ENCODE results near the gene ESPNL.

Gene ESPNL

DNA sequence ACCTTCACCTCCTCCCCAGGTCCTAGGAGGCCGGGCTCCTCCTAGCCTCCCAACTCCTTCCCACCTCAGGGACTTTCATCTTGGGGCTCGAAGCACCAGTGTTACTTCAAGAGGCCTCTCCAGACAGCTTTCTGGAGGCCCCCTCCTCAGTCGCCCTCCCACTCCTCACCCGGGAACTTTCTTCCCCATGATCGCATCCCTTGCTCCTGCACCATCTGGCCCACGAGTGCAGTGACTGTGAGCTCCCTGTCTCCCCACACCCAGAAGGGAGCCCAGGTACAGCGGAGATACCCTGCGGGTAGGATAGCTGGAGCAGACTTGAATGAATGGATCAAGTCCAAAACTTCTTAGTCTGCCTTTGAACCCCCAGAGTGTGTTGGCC is 64.8 kb downstream of the ESPNL start:
- ChIA-PET POLR2A (no interaction called here), CTCF (no interaction called here)
- TF ChIP-seq, protein P1, sequence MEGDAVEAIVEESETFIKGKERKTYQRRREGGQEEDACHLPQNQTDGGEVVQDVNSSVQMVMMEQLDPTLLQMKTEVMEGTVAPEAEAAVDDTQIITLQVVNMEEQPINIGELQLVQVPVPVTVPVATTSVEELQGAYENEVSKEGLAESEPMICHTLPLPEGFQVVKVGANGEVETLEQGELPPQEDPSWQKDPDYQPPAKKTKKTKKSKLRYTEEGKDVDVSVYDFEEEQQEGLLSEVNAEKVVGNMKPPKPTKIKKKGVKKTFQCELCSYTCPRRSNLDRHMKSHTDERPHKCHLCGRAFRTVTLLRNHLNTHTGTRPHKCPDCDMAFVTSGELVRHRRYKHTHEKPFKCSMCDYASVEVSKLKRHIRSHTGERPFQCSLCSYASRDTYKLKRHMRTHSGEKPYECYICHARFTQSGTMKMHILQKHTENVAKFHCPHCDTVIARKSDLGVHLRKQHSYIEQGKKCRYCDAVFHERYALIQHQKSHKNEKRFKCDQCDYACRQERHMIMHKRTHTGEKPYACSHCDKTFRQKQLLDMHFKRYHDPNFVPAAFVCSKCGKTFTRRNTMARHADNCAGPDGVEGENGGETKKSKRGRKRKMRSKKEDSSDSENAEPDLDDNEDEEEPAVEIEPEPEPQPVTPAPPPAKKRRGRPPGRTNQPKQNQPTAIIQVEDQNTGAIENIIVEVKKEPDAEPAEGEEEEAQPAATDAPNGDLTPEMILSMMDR (IDR thresholded peaks at IDR 0.05; ENCODE audit: control extremely low read depth, extremely low read depth, low read depth, missing control alignments): no peak
- DNase-seq (ENCODE audit: extremely low spot score): no peak

DNA sequence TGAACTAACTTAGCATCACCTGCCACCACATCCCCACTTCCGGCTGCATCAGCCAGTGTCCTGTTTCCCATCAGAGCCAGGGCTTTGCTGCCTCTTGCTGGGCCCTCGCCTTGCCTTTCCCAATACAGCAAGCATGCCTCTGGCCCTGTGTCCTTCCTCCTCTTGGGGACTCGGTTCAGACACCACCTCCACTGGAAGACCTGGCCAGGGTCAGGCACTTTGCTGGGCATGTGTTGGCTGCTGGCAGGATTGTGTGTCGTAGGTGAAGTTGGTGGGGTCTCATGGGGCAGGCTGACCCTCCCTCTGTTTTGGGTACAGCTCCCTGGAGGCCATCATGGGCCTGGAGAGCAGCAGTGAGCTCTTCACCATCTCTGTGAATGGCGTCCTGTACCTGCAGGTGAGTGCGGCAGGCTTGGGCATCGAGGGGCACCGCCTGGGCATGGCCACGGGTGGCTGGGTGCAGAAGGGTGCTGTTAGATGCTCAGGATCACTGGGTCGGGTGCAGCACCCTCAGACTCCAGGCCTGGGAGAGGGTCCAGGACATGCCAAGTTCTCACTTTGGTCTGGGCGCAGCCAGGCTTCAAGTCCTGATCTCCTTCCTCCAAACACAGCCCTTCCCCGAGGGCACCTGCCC is 65.3 kb downstream of the ESPNL start:
- ChIA-PET POLR2A (no interaction called here), CTCF (no interaction called here)
- TF ChIP-seq, protein P1 (IDR thresholded peaks at IDR 0.05; ENCODE audit: control extremely low read depth, extremely low read depth, low read depth, missing control alignments): no peak
- no peak for DNase-seq (ENCODE audit: extremely low spot score)

DNA sequence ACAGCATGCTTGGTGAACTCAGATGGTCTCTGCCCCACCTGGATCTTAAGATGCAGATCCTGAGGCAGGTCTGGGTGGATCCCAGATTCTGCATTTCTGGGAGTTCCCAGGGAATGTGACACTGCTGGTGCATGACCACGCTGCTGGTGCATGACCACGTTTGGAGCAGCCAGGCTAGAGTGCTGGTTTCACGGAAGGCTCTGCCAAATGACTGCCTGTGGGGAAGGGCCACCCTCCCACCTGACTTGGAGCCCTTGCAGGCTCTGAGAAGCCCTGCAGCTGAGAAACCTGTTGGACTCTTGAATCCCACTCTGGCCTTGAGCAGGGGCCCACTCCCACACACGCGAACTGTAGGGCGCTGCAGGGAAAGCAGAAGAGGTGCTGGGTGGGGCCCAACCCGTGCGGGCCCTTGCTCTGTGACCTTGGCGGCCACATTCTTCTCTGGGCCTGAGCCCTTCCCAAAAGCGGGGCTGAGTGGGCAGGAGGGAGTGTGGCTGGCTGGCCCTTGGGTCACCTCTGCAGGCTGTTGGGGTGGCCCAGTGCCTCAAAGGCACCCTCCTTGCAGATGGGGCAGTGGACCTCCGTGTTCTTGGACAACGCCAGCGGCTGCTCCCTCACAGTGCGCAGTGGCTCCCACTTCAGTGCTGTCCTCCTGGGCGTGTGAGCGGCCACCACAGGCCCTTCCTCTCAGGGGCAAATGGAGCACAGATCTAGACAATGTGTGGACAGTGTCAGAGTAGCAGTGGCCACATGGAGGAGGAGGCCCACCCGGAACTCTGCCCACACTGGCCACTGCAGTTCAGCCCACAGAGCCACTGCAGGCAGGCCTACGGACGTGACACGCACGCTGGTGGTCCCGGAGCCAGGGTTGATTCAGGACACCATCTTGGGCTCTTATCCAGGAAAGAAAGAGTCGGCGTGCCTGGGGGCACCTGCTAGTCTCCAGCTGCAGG is 66.5 kb downstream of the ESPNL start:
- CTCF ChIA-PET: no interaction called here
- TF ChIP-seq, protein P1 (IDR thresholded peaks at IDR 0.05; ENCODE audit: control extremely low read depth, extremely low read depth, low read depth, missing control alignments): no peak
- DNase-seq (ENCODE audit: extremely low spot score): no peak
- POLR2A ChIA-PET: no interaction called here

DNA sequence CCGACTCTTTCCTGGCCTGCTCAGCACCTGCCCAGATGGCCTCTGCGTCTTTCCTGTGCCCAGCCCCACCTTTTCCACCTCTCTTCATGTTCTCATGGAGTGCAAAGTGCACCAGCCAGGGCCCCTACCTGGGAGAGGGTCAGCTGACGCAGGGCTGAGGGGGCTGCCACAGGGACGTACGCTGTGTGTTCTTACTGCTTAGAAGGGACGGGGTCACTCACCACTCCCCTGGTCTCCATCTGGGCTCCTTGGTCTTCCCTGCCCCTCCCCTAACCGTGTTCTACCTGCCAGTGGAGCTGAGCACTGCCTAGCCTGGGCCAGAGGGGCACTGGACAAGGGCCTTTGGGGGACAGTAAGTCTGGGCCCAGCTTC is 67.2 kb downstream of the ESPNL start:
- CTCF ChIA-PET: interaction anchor here (1.3 kb wide), 1 partner anchor 28 kb away, joined by 4 read pairs; no protein-coding TSS in a partner anchor
- POLR2A ChIA-PET: no interaction called here
- TF ChIP-seq, protein P1 (IDR thresholded peaks at IDR 0.05; ENCODE audit: control extremely low read depth, extremely low read depth, low read depth, missing control alignments): no peak
- no peak for DNase-seq (ENCODE audit: extremely low spot score)

DNA sequence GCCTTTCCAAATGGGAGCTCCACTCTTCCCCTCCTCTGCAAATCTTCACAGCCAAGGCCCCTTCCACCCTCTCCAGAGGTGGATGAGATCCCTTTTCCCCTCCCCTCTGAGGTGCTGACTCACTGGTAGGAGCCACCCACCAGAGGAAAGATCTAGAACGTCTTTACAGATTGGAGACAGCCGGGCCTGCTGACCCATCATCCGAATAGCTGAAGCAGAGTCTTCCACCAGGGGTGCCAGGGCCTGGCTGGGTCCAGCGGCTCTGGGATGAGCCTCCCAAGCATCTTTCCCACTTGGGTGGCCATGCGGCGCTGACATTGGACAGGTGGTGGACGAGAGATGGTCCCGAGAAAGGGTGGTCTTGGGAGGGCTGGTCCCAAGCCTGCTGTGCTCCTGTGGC is 67.6 kb downstream of the ESPNL start:
- no peak for DNase-seq (ENCODE audit: extremely low spot score)
- CTCF ChIA-PET: interaction anchor here (1.3 kb wide), 1 partner anchor 29 kb away, joined by 4 read pairs; no protein-coding TSS in a partner anchor
- POLR2A ChIA-PET: no interaction called here

More for the DNA sequence above, 67.6 kb downstream of the ESPNL start:
- TF ChIP-seq, protein P1 (IDR thresholded peaks at IDR 0.05; ENCODE audit: control extremely low read depth, extremely low read depth, low read depth, missing control alignments): no peak
